Activated B cell treated with CpG ODN at 0.5 μM for 24 hours (primary cell): ENCODE results near the gene RGR. TPM values are rescaled to one million over a fixed set of nuclear protein-coding genes. Genes with fewer than 3 reads are reported as not detected.
A peak's percentile ranks its signal among the peaks of the same experiment; 100 is the strongest.

Experiments used
- ATAC-seq: fragments of 200-7000 bp; cut with Tn5 transposase; one replicate; pipeline ENCODE4 v1.10.0; 2021; ENCODE audit warnings: low read depth, mild to moderate bottlenecking, moderate library complexity
- CTCF ChIA-PET: fragments of 350-600 bp; sonication (Branson Sonifier 250); formaldehyde crosslinking; loops from one replicate; lab custom pipeline; 2021; ENCODE audit warnings: antibody characterized with exemption; lab: Charles Lee
- POLR2A ChIA-PET: fragments of 350-600 bp; sonication (Branson Sonifier 250); formaldehyde crosslinking; loops from one replicate; lab custom pipeline; 2021; ENCODE audit warnings: antibody characterized with exemption; lab: Charles Lee
- DNase-seq: peaks from one replicate; pipeline ENCODE4 v3.0.0; 2022
- H3K27ac Mint-ChIP-seq: one replicate; pipeline ENCODE4 v1.8.0; 2020; ENCODE audit warnings: mixed read lengths
- H3K27me3 Mint-ChIP-seq: one replicate; pipeline ENCODE4 v1.8.0; 2021; ENCODE audit warnings: mixed read lengths
- H3K36me3 Mint-ChIP-seq: one replicate; pipeline ENCODE4 v1.8.0; 2021; ENCODE audit warnings: low read depth, mixed read lengths
- H3K4me1 Mint-ChIP-seq: one replicate; pipeline ENCODE4 v1.8.0; 2021; ENCODE audit warnings: mixed read lengths
- H3K4me3 Mint-ChIP-seq: one replicate; pipeline ENCODE4 v1.8.0; 2020; ENCODE audit warnings: mild to moderate bottlenecking, mixed read lengths
- H3K9me3 Mint-ChIP-seq: one replicate; pipeline ENCODE4 v1.8.0; 2020; ENCODE audit warnings: mixed read lengths
- intact Hi-C: fragments of 100-400 bp; cut with micrococcal nuclease; formaldehyde crosslinking; loops from one replicate; pipeline ENCODE4 v1.15.1; 2024
- total RNA-seq: library from RNA; stranded (reverse); gene quantifications from 2 replicates; pipeline ENCODE4 v1.2.3, GENCODE V29; 2022
- TF ChIP-seq, protein P1 (sequence below): fragments of 200-600 bp; IDR thresholded peaks from one replicate; pipeline ENCODE4 v1.8.0; 2022; ENCODE audit warnings: antibody characterized with exemption, mild to moderate bottlenecking

RGR gene
- total RNA-seq, 1 donor from 2014 or later, result not detected

DNA sequence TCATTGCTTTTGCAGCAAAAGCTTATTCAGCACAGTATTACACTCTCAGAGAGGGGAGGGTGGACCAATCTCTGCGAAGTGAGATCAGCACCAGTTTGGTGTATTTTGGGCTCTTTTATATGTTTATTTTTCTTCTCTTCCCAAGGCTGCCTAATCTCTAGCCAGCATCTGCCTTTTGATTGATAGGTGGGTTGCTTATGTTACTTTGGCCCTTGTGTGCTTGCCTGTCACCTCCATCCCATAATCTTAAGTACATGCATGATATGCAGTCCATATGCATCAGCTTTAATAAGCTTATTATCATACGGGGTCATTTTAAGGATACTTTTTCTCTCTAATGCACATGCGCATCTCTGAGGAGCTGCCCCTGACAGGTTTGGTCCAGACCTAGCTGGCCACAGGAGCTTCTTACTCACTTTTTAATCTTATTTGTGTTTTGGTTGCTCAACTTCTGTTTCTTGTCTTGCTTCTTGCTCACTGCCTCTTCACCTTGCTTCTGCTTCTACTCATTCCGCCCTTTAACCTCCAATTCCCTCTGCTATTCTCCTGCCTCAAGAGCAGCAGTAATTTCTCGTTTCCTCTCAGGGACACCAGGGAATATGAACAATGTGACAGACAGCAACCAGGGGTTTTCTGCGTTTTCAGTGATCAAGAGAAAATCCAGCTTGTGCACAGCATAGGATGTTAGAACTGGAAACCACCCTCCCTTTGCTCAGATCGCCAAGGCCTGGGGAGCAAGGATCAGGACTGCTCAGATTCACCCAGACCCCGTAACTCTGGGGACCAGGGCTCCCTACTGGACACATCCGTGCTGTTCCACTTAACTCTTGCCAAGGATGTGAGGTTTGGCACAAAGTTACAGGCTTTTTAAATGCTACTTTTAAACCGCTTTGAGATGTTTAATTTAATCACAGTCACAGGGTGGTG is 10.0 kb downstream of the RGR start:
- no peaks in the 10 kb centered on the region for H3K36me3 Mint-ChIP-seq
- peaks cover 3% of the 10 kb centered on the region for H3K9me3 Mint-ChIP-seq
- ATAC-seq (no peak), DNase-seq (no peak)
- no peak overlapping the region for H3K4me3 Mint-ChIP-seq
- peaks cover 3% of the 10 kb centered on the region for H3K4me1 Mint-ChIP-seq
- intact Hi-C loops, result no loop called here
- CTCF ChIA-PET, result interaction anchor here (1.7 kb wide), 1 partner anchor 10 kb away, joined by 5 read pairs; no protein-coding TSS in a partner anchor
- H3K27me3 Mint-ChIP-seq, result peaks cover 15% of the 10 kb centered on the region
- TF ChIP-seq, protein P1, sequence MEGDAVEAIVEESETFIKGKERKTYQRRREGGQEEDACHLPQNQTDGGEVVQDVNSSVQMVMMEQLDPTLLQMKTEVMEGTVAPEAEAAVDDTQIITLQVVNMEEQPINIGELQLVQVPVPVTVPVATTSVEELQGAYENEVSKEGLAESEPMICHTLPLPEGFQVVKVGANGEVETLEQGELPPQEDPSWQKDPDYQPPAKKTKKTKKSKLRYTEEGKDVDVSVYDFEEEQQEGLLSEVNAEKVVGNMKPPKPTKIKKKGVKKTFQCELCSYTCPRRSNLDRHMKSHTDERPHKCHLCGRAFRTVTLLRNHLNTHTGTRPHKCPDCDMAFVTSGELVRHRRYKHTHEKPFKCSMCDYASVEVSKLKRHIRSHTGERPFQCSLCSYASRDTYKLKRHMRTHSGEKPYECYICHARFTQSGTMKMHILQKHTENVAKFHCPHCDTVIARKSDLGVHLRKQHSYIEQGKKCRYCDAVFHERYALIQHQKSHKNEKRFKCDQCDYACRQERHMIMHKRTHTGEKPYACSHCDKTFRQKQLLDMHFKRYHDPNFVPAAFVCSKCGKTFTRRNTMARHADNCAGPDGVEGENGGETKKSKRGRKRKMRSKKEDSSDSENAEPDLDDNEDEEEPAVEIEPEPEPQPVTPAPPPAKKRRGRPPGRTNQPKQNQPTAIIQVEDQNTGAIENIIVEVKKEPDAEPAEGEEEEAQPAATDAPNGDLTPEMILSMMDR, result no peak
- POLR2A ChIA-PET, result no interaction called here
- H3K27ac Mint-ChIP-seq, result no peak overlapping the region

DNA sequence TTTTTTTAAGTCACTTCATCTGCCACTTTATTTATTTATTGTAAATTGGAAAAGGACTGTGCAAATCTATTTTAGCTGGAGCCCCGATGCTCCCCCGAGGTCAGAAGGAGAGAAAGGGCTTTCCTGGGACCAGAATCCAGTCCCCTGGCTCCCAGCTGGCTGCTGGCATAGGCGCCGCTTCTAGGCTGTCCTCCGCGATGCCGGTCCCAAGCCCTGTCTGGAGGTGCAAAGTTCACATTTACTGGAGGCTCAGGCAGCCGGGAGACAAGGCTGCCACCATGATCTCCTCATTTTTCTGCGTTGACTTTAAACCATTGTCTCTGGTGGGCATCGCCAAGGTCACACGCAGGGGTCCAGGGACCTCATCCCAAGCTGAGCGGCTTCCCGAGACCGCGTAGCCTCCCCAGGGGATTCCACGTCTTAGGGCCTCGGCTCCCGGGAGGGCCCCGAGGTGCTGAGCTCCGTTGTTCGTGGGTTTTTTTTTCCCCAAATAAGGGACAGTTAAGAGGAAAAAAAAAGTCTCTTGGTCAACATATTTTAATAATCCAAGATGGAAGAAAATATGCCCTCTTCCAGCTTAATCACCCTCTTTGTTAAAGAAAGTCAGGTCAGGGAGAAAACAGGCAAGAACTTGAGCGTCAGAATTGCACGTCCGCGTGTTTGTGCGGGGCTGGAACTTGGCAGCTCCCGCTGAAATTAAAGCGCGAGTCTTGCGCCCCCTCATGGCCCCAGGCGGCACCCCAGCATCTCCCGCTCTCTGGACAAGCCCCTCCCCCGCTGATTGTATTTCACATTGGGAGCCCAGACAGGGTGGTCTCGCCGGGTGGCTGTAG is 11.9 kb downstream of the RGR start:
- intact Hi-C loops, result loop anchor here (1.0 kb wide), 1 partner anchor 108 kb away; no protein-coding TSS in a partner anchor
- Mint-ChIP-seq H3K27me3 (peaks cover 15% of the 10 kb centered on the region), H3K36me3 (no peaks in the 10 kb centered on the region), H3K9me3 (no peaks in the 10 kb centered on the region), H3K4me3 (no peak overlapping the region), H3K27ac (no peak overlapping the region), H3K4me1 (peaks cover 3% of the 10 kb centered on the region)
- ChIA-PET CTCF (interaction anchor here (0.9 to 1.9 kb wide), 4 partner anchors 13 to 280 kb away, joined by 4 to 8 read pairs (median 5); no protein-coding TSS in a partner anchor), POLR2A (no interaction called here)
- ATAC-seq (peak; percentile 49), DNase-seq (no peak)
- TF ChIP-seq, protein P1, result no peak

DNA sequence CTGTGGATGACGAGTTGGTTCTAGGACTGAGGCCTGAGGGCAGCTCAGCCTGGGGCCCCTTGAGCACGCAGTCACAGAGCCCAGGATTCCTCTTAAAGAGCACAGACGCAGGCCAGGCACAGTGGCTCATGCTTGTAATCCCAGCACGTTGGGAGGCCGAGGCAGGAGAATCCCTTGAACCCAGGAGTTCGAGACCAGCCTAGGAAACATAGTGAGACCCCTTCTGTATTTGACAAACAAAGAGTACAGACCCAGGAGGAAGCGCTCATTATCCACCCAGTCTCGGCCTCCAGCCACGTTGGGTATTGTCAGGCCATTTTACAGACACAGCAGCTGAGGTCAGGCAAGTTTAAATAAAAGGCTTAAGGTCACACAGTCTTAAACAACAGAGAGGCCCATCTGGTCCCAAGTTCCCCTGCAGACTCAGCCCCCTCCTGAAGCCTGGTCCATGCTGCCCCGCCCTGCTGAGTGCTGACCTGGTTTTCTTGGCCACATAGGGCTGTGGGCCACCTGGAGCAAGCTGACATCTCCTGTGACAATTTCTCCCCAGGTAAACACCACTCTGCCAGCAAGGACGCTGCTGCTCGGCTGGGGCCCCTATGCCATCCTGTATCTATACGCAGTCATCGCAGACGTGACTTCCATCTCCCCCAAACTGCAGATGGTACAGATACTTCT is 12.6 kb downstream of the RGR start:
- intact Hi-C loops, result loop anchor here (1.0 kb wide), 1 partner anchor 109 kb away; no protein-coding TSS in a partner anchor

DNA sequence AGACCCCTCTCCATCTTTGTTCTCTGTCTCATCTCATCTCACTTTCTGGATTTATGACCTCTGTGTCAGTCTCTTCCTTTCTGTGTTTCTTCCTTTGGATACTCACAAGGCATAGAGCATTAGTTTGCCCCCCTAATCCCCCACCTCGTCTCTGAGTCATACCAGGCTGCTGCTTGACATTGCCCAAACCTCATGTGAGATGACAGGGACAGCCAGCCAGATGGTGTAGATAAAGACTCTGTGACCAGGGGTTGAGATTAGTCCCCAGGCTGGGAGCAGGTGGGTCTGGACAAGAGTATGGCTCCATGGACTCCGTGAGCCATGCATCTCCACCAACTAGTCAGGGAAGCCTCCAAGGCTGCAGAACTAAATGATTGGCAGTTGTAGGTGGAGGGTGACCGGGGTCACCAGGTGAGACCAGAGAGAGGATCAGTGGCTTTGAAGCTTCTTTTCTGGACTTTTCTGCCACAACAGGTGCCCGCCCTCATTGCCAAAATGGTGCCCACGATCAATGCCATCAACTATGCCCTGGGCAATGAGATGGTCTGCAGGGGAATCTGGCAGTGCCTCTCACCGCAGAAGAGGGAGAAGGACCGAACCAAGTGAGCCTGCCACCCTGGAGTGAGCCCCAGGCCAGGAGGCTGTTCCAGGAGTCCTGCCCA is 13.3 kb downstream of the RGR start:
- ATAC-seq (no peak), DNase-seq (no peak)
- Mint-ChIP-seq H3K36me3 (no peaks in the 10 kb centered on the region), H3K27me3 (peaks cover 26% of the 10 kb centered on the region), H3K9me3 (no peaks in the 10 kb centered on the region), H3K27ac (no peak overlapping the region), H3K4me1 (peaks cover 3% of the 10 kb centered on the region), H3K4me3 (no peak overlapping the region)
- ChIA-PET POLR2A (no interaction called here), CTCF (interaction anchor here (1.8 to 1.9 kb wide), 2 partner anchors 110 to 279 kb away, joined by 6 to 8 read pairs; no protein-coding TSS in a partner anchor)
- intact Hi-C loops, result no loop called here
- TF ChIP-seq, protein P1, result no peak

More for the DNA sequence above, 12.6 kb downstream of the RGR start:
- H3K4me1 Mint-ChIP-seq, result peaks cover 3% of the 10 kb centered on the region
- TF ChIP-seq, protein P1, result no peak
- ChIA-PET POLR2A (no interaction called here), CTCF (interaction anchor here (0.9 to 1.9 kb wide), 4 partner anchors 14 to 280 kb away, joined by 4 to 8 read pairs (median 5); no protein-coding TSS in a partner anchor)
- peaks cover 19% of the 10 kb centered on the region for H3K27me3 Mint-ChIP-seq
- no peak overlapping the region for H3K4me3 Mint-ChIP-seq
- H3K9me3 Mint-ChIP-seq, result no peaks in the 10 kb centered on the region
- H3K36me3 Mint-ChIP-seq, result no peaks in the 10 kb centered on the region
- ATAC-seq (no peak), DNase-seq (no peak)
- no peak overlapping the region for H3K27ac Mint-ChIP-seq
